CD4-positive, alpha-beta memory T cell (primary cell): ENCODE measurements around the gene SLC24A4. TPM values are rescaled to one million over a fixed set of nuclear protein-coding genes. Genes with fewer than 3 reads are reported as not detected.
A peak's percentile ranks its signal among the peaks of the same experiment; 100 is the strongest.

ENCODE experiments used
- CTCF ChIA-PET: fragments of 350-600 bp; sonication (Branson Sonifier 250); formaldehyde crosslinking; loops from one replicate; lab custom pipeline; 2021; ENCODE audit warnings: inconsistent platforms; ENCODE audit not compliant: partially characterized antibody; lab: Charles Lee
- POLR2A ChIA-PET: fragments of 350-600 bp; sonication (Branson Sonifier 250); formaldehyde crosslinking; loops from one replicate; lab custom pipeline; 2021; ENCODE audit not compliant: partially characterized antibody; lab: Charles Lee
- DNase-seq, 5 donors: peaks; one replicate each; pipeline versions ENCODE4 v3.0.0 to v3.0.0-alpha.2; 2020 to 2022; ENCODE audit warnings: mixed read lengths in 1 of 5
- H3K27ac ChIP-seq: one replicate; pipeline ENCODE4 v1.7.0; 2013; ENCODE audit warnings: low read depth, low read length
- H3K27me3 ChIP-seq: 2 replicates; pipeline ENCODE4 v1.7.0; 2013; ENCODE audit warnings: mild to moderate bottlenecking, low read length, moderate library complexity; ENCODE audit not compliant: insufficient read depth
- H3K36me3 ChIP-seq: 2 replicates; pipeline ENCODE4 v1.7.0; 2013; ENCODE audit warnings: mild to moderate bottlenecking, low read length, moderate library complexity; ENCODE audit not compliant: insufficient read depth
- H3K4me1 ChIP-seq: 2 replicates; pipeline ENCODE4 v1.7.0; 2013; ENCODE audit warnings: mild to moderate bottlenecking, low read length, moderate library complexity; ENCODE audit not compliant: insufficient read depth
- H3K4me3 ChIP-seq, 2 donors: one replicate each; pipeline ENCODE4 v1.7.0; 2013; ENCODE audit warnings: low read length in 2 of 2, mild to moderate bottlenecking in 1 of 2
- H3K9me3 ChIP-seq, 2 donors: one replicate each; pipeline ENCODE4 v1.7.0; 2013; ENCODE audit warnings: low read length in 2 of 2, control low read depth in 1 of 2; ENCODE audit not compliant: control insufficient read depth in 1 of 2
- H3K27ac Mint-ChIP-seq, 7 donors: one replicate each; pipeline ENCODE4 v1.8.0; 2020 to 2021; ENCODE audit warnings: mixed read lengths in 7 of 7, mild to moderate bottlenecking in 6 of 7, inconsistent platforms in 3 of 7, moderate library complexity in 3 of 7
- H3K27me3 Mint-ChIP-seq, 2 donors: one replicate each; pipeline ENCODE4 v1.8.0; 2020 to 2021; ENCODE audit warnings: mixed read lengths in 2 of 2
- H3K36me3 Mint-ChIP-seq, 2 donors: one replicate each; pipeline ENCODE4 v1.8.0; 2020 to 2021; ENCODE audit warnings: mixed read lengths in 2 of 2, inconsistent platforms in 1 of 2, mild to moderate bottlenecking in 1 of 2
- H3K4me1 Mint-ChIP-seq, 4 donors: one replicate each; pipeline ENCODE4 v1.8.0; 2020 to 2021; ENCODE audit warnings: mixed read lengths in 4 of 4, mild to moderate bottlenecking in 1 of 4
- H3K4me3 Mint-ChIP-seq, 8 donors: one replicate each; pipeline ENCODE4 v1.8.0; 2020 to 2021; ENCODE audit warnings: mixed read lengths in 8 of 8, mild to moderate bottlenecking in 7 of 8, moderate library complexity in 6 of 8, inconsistent platforms in 3 of 8
- H3K9me3 Mint-ChIP-seq, 8 donors: one replicate each; pipeline ENCODE4 v1.8.0; 2020 to 2021; ENCODE audit warnings: mixed read lengths in 8 of 8, mild to moderate bottlenecking in 5 of 8, inconsistent platforms in 3 of 8, moderate library complexity in 1 of 8
- intact Hi-C: fragments of 100-400 bp; cut with micrococcal nuclease; formaldehyde crosslinking; loops from one replicate; pipeline ENCODE4 v1.15.1; 2023
- polyA plus RNA-seq, 2 donors: library from polyadenylated mRNA; unstranded; fragments of 300-500 nt; fragmentation: Illumina TruSeq; gene quantifications; one replicate each; pipeline ENCODE4 v1.2.3, GENCODE V29; 2021
- total RNA-seq, 2 experiments: library from RNA; stranded (reverse); gene quantifications; one replicate each; pipeline ENCODE4 v1.2.3, GENCODE V29; 2021

Gene SLC24A4
- total and polyA plus RNA-seq, 4 experiments from 2014 or later = not detected

DNA sequence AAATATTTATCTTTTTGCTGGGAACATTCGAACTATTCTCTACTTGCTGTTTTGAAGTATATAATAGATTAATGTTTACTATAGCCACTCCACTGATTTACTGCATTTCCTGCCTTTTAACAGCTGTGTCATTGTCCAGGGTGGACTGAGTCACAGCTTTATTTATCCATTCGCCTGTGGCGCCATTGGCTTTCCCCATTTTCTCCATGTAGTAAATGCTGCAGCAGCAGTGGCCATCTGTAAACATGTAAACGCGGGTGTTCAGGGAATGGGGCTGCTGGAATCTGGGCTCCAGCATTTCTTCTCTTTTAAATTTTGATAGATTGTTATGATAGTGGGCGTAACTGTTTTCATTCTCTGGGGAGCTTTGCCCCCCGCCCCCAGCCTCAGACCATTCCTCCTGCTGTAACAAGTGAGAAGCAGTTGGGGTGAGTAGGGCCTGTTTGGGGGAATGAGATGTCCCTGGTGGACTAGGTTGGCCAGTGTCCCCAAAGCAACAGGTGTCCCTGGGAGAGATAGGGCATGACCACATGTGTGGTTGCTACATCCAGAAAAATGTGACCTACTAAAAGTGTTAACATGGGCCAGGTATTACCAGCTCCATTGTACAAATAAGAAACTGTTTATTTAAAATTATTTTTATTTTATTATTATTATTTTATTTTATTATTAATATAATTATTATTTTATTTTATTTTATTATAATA lies 223.5 kb downstream of the SLC24A4 start:
- H3K36me3 ChIP-seq = no peaks in the 10 kb centered on the region
- H3K27ac ChIP-seq = no peak overlapping the region
- no peaks in the 10 kb centered on the region for H3K27me3 ChIP-seq
- ChIA-PET POLR2A (interaction anchor here (0.9 to 2.5 kb wide), 6 partner anchors 12 to 106 kb away, joined by 3 to 19 read pairs (median 4); no protein-coding TSS in a partner anchor), CTCF (no interaction called here)
- no peaks in the 10 kb centered on the region for H3K36me3 Mint-ChIP-seq
- H3K4me1 Mint-ChIP-seq = peaks cover 5 to 20% (median 8%) of the 10 kb centered on the region in 4 donors
- H3K9me3 Mint-ChIP-seq = peaks cover 0 to 2% (median 0%) of the 10 kb centered on the region in 8 donors
- DNase-seq = no peak
- no peak overlapping the region for H3K4me3 ChIP-seq
- no peaks in the 10 kb centered on the region for H3K27me3 Mint-ChIP-seq
- intact Hi-C loops = no loop called here
- H3K27ac Mint-ChIP-seq = peak overlapping the region in 5 of 7 donors; percentile 75 to 88 (median 78)
- no peaks in the 10 kb centered on the region for H3K9me3 ChIP-seq
- peak overlapping the region in 1 of 8 donors; percentile 17 for H3K4me3 Mint-ChIP-seq
- H3K4me1 ChIP-seq = peaks cover 7% of the 10 kb centered on the region

DNA sequence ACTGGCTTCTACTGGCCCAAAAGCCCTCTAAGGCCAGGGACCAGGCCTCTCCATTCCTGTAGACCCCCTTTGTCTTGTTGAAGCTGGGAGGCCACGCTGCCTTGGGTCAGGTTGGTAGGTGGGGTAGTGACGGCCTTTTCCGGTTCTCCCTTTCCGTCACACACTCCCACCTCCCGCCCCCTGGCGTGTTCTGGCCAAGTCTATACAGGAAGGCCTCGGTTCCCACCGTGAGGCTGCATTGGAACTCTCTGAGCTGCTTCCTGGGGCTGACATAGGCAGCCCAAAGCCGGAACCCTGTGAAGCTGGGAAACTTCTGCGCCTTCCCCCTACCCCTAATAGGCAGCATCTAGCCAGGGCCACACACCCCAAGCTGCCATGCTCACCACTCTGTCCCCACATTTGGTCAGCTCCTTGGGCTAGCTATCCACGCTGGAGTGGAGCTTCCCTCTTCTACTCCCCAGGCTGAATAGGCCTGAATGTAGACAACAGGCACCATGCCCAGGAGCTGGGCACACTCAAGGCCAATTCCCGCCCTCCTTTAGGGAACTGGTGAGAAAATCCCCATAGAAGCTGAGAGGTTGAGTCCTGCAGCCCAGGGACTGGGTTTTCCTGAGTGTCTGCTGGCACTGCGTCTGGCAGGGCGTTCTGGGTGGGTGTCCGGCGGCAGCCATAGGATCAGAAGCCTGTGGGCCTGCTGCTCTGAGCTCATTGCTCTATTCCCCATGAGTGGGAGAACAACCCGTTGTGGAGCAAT lies 226.3 kb downstream of the SLC24A4 start:
- Histone ChIP-seq H3K4me3 (no peak overlapping the region), H3K36me3 (no peaks in the 10 kb centered on the region), H3K9me3 (no peaks in the 10 kb centered on the region), H3K27me3 (no peaks in the 10 kb centered on the region), H3K4me1 (peaks cover 15% of the 10 kb centered on the region), H3K27ac (no peak overlapping the region)
- H3K27me3 Mint-ChIP-seq = no peaks in the 10 kb centered on the region
- ChIA-PET CTCF (interaction anchor here (0.7 to 1.7 kb wide), 5 partner anchors 15 to 137 kb away, joined by 3 to 8 read pairs (median 4); no protein-coding TSS in a partner anchor), POLR2A (no interaction called here)
- H3K4me1 Mint-ChIP-seq = peaks cover 10 to 29% (median 18%) of the 10 kb centered on the region in 4 donors
- no peak overlapping the region for H3K4me3 Mint-ChIP-seq
- no peaks in the 10 kb centered on the region for H3K36me3 Mint-ChIP-seq
- intact Hi-C loops = no loop called here
- peaks cover 0 to 2% (median 0%) of the 10 kb centered on the region in 8 donors for H3K9me3 Mint-ChIP-seq
- peak overlapping the region in 2 of 7 donors; percentile 20 to 75 for H3K27ac Mint-ChIP-seq
- no peak for DNase-seq

DNA sequence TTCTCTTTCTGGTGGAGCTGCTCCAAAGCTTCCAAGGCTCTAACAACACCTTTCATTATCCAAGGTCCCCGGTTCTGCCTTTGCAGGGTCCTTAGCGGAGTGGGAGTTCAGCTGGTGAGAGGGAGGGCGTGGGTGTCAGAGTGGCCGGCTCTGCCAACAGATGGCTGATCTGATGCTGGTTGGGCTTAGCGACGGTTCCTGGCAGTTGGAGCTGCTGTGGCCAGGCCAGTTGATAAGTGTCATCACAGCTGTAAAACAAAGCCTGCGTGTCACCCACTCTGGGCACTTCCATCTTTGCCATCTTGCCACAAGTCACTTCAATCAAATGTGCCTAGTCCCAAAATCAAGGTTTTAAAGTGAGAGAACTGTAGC lies 226.9 kb downstream of the SLC24A4 start:
- intact Hi-C loops = no loop called here
- H3K9me3 ChIP-seq = no peaks in the 10 kb centered on the region
- peaks cover 15% of the 10 kb centered on the region for H3K4me1 ChIP-seq
- Mint-ChIP-seq H3K27ac (no peak overlapping the region), H3K4me1 (peaks cover 10 to 29% (median 17%) of the 10 kb centered on the region in 4 donors), H3K9me3 (peaks cover 0 to 2% (median 0%) of the 10 kb centered on the region in 8 donors), H3K4me3 (no peak overlapping the region), H3K27me3 (no peaks in the 10 kb centered on the region), H3K36me3 (no peaks in the 10 kb centered on the region)
- CTCF ChIA-PET = interaction anchor here (0.7 to 1.7 kb wide), 5 partner anchors 15 to 137 kb away, joined by 3 to 8 read pairs (median 4); no protein-coding TSS in a partner anchor
- no peak for DNase-seq
- POLR2A ChIA-PET = no interaction called here
- H3K27ac ChIP-seq = no peak overlapping the region
- H3K36me3 ChIP-seq = no peaks in the 10 kb centered on the region
- no peak overlapping the region for H3K4me3 ChIP-seq
- H3K27me3 ChIP-seq = no peaks in the 10 kb centered on the region

Other genes with a start within 250 kb of the SLC24A4 start
- 10 to 100 TPM; 48.9 to 52.4 TPM for gene ATXN3, start 216.6 kb upstream of the SLC24A4 start, total RNA-seq
- 10 to 100 TPM; 12.1 to 19.9 TPM for gene ATXN3, start 216.6 kb upstream of the SLC24A4 start, polyA plus RNA-seq
- 10 to 100 TPM; 94.6 to 96.0 TPM for gene NDUFB1, start 201.5 kb upstream of the SLC24A4 start, total RNA-seq
- gene NDUFB1, start 201.5 kb upstream of the SLC24A4 start, polyA plus RNA-seq = 100 to 1,000 TPM; 292 to 310 TPM
- 10 to 100 TPM; 71.2 to 71.9 TPM for gene CPSF2, start 201.2 kb upstream of the SLC24A4 start, total RNA-seq
- gene CPSF2, start 201.2 kb upstream of the SLC24A4 start, polyA plus RNA-seq = 10 to 100 TPM; 24.0 to 37.0 TPM
- 10 to 100 TPM; 66.9 to 74.9 TPM for gene RIN3, start 190.6 kb downstream of the SLC24A4 start, total RNA-seq
- 10 to 100 TPM in 1 of 2 donors, 1 to 10 TPM in 1; 4.0 to 25.0 TPM for gene RIN3, start 190.6 kb downstream of the SLC24A4 start, polyA plus RNA-seq